ENCODE measurements around the gene ODAM. TPM values are rescaled to one million over a fixed set of nuclear protein-coding genes. Genes with fewer than 3 reads are reported as not detected.

ODAM gene
- total RNA-seq, 6 experiments from 2014 or later: not detected

DNA sequence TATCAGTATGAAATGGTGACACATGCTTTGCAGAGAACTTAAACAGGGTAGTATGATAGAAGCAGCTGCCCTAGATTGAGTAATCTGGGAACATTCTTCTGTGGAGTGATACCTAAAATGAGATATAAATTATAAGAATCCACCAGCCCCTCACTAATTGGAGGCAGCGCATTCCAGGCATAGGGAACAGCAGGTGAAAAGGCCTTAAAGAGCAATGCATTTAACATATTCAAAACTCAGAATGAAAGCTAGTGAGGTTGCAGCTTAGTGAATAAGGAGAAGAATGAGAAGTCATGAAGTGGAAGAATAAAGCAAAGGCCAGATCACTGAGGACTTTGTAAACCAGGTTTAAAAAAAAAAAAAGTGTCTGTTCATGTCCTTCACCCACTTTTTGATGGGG, 4.9 kb upstream of the ODAM start:
- Histone ChIP-seq H3K9me3 (no peaks in the 10 kb centered on the region), H3K4me3 (no peak overlapping the region), H3K4me1 (no peaks in the 10 kb centered on the region), H3K27ac (no peak overlapping the region), H3K36me3 (no peaks in the 10 kb centered on the region), H3K27me3 (no peaks in the 10 kb centered on the region)
- WGBS (ENCODE audit: insufficient coverage, low coverage, low lambda C conversion rate, missing lambda C conversion rate): 89% methylated on average over 1 of the region's 1 CpG
- ATAC-seq (no peak), DNase-seq (no peak)
- TF ChIP-seq, protein P1, sequence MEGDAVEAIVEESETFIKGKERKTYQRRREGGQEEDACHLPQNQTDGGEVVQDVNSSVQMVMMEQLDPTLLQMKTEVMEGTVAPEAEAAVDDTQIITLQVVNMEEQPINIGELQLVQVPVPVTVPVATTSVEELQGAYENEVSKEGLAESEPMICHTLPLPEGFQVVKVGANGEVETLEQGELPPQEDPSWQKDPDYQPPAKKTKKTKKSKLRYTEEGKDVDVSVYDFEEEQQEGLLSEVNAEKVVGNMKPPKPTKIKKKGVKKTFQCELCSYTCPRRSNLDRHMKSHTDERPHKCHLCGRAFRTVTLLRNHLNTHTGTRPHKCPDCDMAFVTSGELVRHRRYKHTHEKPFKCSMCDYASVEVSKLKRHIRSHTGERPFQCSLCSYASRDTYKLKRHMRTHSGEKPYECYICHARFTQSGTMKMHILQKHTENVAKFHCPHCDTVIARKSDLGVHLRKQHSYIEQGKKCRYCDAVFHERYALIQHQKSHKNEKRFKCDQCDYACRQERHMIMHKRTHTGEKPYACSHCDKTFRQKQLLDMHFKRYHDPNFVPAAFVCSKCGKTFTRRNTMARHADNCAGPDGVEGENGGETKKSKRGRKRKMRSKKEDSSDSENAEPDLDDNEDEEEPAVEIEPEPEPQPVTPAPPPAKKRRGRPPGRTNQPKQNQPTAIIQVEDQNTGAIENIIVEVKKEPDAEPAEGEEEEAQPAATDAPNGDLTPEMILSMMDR (IDR thresholded peaks at IDR 0.05): no peak
- TF ChIP-seq POLR2A (IDR thresholded peaks at IDR 0.05): no peak
- intact Hi-C loops (cut with DNase I): no loop called here

DNA sequence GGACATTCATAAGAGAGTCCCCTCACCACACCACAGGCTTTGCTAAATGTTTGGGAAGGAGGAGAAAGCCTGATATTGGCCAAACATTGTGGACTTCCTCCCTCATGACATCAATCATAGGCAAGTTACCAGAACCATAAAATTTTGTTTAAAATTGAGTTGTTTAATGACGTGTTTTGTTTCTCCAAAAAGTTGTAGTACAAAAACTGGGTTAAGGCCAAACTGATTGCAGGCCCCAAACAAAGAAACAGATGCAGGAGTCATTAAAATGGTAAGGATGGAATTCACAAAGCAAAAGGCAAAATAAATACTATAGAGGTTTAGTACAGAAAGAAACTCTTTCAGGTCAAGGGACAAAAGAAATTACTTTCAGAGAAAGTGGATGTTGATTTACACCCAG, 3.9 kb upstream of the ODAM start:
- intact Hi-C loops (cut with DNase I): no loop called here
- WGBS (ENCODE audit: insufficient coverage, low coverage, low lambda C conversion rate, missing lambda C conversion rate): 63% methylated on average over 1 of the region's 1 CpG

DNA sequence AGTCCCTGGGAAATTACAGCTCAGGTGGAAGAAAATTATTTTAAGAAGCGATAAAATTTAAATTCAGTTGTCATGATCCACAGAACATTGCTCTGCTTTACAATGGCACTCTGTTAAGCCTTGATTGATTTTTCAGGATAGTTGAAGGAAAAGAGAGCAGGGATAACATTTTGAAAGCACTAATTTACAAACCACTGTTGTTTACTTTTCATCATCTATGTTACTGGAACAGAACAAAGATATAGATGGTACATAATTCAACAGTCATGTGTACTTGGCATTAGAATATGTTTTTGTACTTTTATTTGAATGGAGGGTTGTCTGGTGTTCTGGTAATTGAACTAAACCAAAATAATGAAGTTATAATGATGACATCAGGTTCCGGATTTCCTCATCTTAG, 2.6 kb upstream of the ODAM start:
- no peak for TF ChIP-seq POLR2A (IDR thresholded peaks at IDR 0.05)
- TF ChIP-seq, protein P1 (IDR thresholded peaks at IDR 0.05): no peak
- WGBS (ENCODE audit: insufficient coverage, low coverage, low lambda C conversion rate, missing lambda C conversion rate): 84% methylated on average over 2 of the region's 2 CpGs
- Histone ChIP-seq H3K4me1 (no peaks in the 10 kb centered on the region), H3K9me3 (no peaks in the 10 kb centered on the region), H3K27ac (no peak overlapping the region), H3K36me3 (no peaks in the 10 kb centered on the region), H3K27me3 (no peaks in the 10 kb centered on the region), H3K4me3 (no peak overlapping the region)
- no peak for DNase-seq
- ATAC-seq: peak in 1 of 4 donors; percentile 38
- intact Hi-C loops (cut with DNase I): no loop called here

More for the DNA sequence above, 3.9 kb upstream of the ODAM start:
- Histone ChIP-seq H3K27me3 (no peaks in the 10 kb centered on the region), H3K9me3 (no peaks in the 10 kb centered on the region), H3K4me3 (no peak overlapping the region), H3K36me3 (no peaks in the 10 kb centered on the region), H3K4me1 (no peaks in the 10 kb centered on the region), H3K27ac (no peak overlapping the region)
- ATAC-seq (no peak), DNase-seq (no peak)
- TF ChIP-seq POLR2A (IDR thresholded peaks at IDR 0.05): no peak
- TF ChIP-seq, protein P1 (IDR thresholded peaks at IDR 0.05): no peak

DNA sequence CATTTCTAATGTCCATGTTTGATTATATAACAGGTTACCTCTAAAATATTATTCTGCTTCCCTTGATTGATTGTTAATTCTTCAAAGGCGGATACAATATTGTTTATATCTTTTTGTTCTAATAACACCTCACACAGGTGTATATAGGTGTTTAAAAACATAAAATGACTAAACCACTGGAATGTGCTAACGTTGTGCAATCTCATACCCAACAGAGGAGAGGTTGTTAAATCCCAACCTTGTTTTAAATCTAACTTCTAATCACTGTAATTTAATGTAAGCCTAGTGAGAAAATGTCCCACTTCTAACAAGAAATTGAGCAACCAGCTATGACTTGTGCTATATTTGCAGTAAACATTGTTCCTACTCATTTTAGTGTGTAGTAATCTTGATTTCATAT, 1.3 kb downstream of the ODAM start:
- WGBS (ENCODE audit: insufficient coverage, low coverage, low lambda C conversion rate, missing lambda C conversion rate): 50% methylated on average over 2 of the region's 2 CpGs

More for the DNA sequence above, 1.3 kb downstream of the ODAM start:
- Histone ChIP-seq H3K27me3 (no peaks in the 10 kb centered on the region), H3K27ac (no peak overlapping the region), H3K36me3 (no peaks in the 10 kb centered on the region), H3K4me3 (no peak overlapping the region), H3K4me1 (no peaks in the 10 kb centered on the region), H3K9me3 (no peaks in the 10 kb centered on the region)
- ATAC-seq (no peak), DNase-seq (no peak)
- TF ChIP-seq, protein P1 (IDR thresholded peaks at IDR 0.05): no peak
- TF ChIP-seq POLR2A (IDR thresholded peaks at IDR 0.05): no peak
- intact Hi-C loops (cut with DNase I): no loop called here

Data from right lobe of liver (tissue), 6 donors.